BJ (cell line): ENCODE data around the gene FANCG. TPM values are rescaled to one million over a fixed set of nuclear protein-coding genes. Genes with fewer than 3 reads are reported as not detected.

ENCODE experiments used
- CTCF ChIA-PET: fragments of 350-600 bp; formaldehyde crosslinking; extraction: SDS; loops from one replicate; lab custom pipeline; 2021; ENCODE audit warnings: antibody characterized with exemption, inconsistent platforms; lab: Yijun Ruan, JAX
- POLR2A ChIA-PET: fragments of 300-600 bp; sonication (Branson Sonifier 250); formaldehyde crosslinking; extraction: SDS; loops from one replicate; lab custom pipeline; 2021; ENCODE audit warnings: antibody characterized with exemption; lab: Charles Lee
- DNase-seq: peaks from one replicate; pipeline ENCODE4 v3.0.0-alpha.2; 2011; ENCODE audit warnings: low read depth
- H3K27me3 ChIP-seq: 2 replicates; pipeline ENCODE4 v1.6.0; 2011; ENCODE audit warnings: low read length; ENCODE audit not compliant: control insufficient read depth, insufficient read depth
- H3K36me3 ChIP-seq: 2 replicates; pipeline ENCODE4 v1.5.1; 2011; ENCODE audit warnings: low read length; ENCODE audit not compliant: control insufficient read depth, insufficient read depth
- H3K4me3 ChIP-seq: 2 replicates; pipeline ENCODE4 v1.5.1; 2011; ENCODE audit warnings: low read depth, mild to moderate bottlenecking, control low read depth, low read length
- CTCF ChIP-seq: IDR thresholded peaks from 2 replicates; pipeline ENCODE4 v1.5.1; 2011; ENCODE audit warnings: low read depth, mild to moderate bottlenecking, control low read depth, inconsistent platforms, low read length, moderate library complexity; ENCODE audit not compliant: insufficient read depth
- polyA plus RNA-seq: library from polyadenylated mRNA; depleted of rRNA; stranded (reverse); fragments of >200 nt; gene quantifications from 2 replicates; pipeline ENCODE4 v1.2.3, GENCODE V29; 2011

FANCG gene
- polyA plus RNA-seq, 1 experiment: 13.6 TPM

- no peak overlapping the region for H3K4me3 ChIP-seq
- ChIA-PET POLR2A (no interaction called here), CTCF (interaction anchor here (1.2 kb wide), 1 partner anchor 39 kb away, joined by 3 read pairs; no protein-coding TSS in a partner anchor)
- no peaks in the 10 kb centered on the region for H3K36me3 ChIP-seq
- no peak for TF ChIP-seq CTCF
- no peaks in the 10 kb centered on the region for H3K27me3 ChIP-seq
- no peak for DNase-seq
Measured at GRCh38 chr9:35033101-35033500, 46.6 kb downstream of the FANCG start.

GRCh38 chr9:35029852-35030251, 49.9 kb downstream of the FANCG start:
- ChIA-PET POLR2A (no interaction called here), CTCF (interaction anchor here (0.8 to 6.0 kb wide), 4 partner anchors 10 to 42 kb away, joined by 3 to 21 read pairs (median 4); partner anchors contain the start of gene VCP)
- Histone ChIP-seq H3K4me3 (no peak overlapping the region), H3K27me3 (no peaks in the 10 kb centered on the region), H3K36me3 (no peaks in the 10 kb centered on the region)
- no peak for TF ChIP-seq CTCF
- no peak for DNase-seq

GRCh38 chr9:35029241-35029640, 50.5 kb downstream of the FANCG start:
- TF ChIP-seq CTCF: no peak
- POLR2A ChIA-PET: no interaction called here
- Histone ChIP-seq H3K27me3 (no peaks in the 10 kb centered on the region), H3K36me3 (no peaks in the 10 kb centered on the region), H3K4me3 (no peak overlapping the region)
- DNase-seq: no peak
- CTCF ChIA-PET: interaction anchor here (1.2 to 6.0 kb wide), 5 partner anchors 9 to 130 kb away, joined by 3 to 21 read pairs (median 4); no protein-coding TSS in a partner anchor

GRCh38 chr9:35028341-35028740, 51.4 kb downstream of the FANCG start:
- CTCF ChIA-PET: interaction anchor here (1.2 to 6.0 kb wide), 5 partner anchors 10 to 129 kb away, joined by 3 to 21 read pairs (median 5); no protein-coding TSS in a partner anchor
- peaks cover 2% of the 10 kb centered on the region; the same call in 1 of the 2 replicates for H3K36me3 ChIP-seq
- no peak for DNase-seq
- TF ChIP-seq CTCF: no peak
- no peak overlapping the region for H3K4me3 ChIP-seq
- no peaks in the 10 kb centered on the region for H3K27me3 ChIP-seq
- POLR2A ChIA-PET: interaction anchor here (0.6 kb wide), 1 partner anchor 15 kb away, joined by 3 read pairs; no protein-coding TSS in a partner anchor

GRCh38 chr9:35027860-35028259, 51.9 kb downstream of the FANCG start:
- CTCF ChIA-PET: interaction anchor here (1.2 to 6.0 kb wide), 5 partner anchors 9 to 128 kb away, joined by 3 to 21 read pairs (median 5); no protein-coding TSS in a partner anchor

More at GRCh38 chr9:35027860-35028259, 51.9 kb downstream of the FANCG start:
- H3K4me3 ChIP-seq: no peak overlapping the region
- POLR2A ChIA-PET: interaction anchor here (0.6 to 0.8 kb wide), 3 partner anchors 8 to 306 kb away, joined by 3 read pairs; no protein-coding TSS in a partner anchor
- no peak for DNase-seq
- H3K36me3 ChIP-seq: peaks cover 2% of the 10 kb centered on the region; the same call in 1 of the 2 replicates
- no peak for TF ChIP-seq CTCF
- no peaks in the 10 kb centered on the region for H3K27me3 ChIP-seq
